GM12801 (cell line): ENCODE results near the gene NINJ1.

Source experiments
- TF ChIP-seq, protein P1 (sequence below): IDR thresholded peaks from one replicate; pipeline ENCODE4 v1.5.1; 2011; ENCODE audit warnings: control low read depth; ENCODE audit not compliant: insufficient read length; ENCODE audit errors: extremely low read depth

The NINJ1 gene

DNA sequence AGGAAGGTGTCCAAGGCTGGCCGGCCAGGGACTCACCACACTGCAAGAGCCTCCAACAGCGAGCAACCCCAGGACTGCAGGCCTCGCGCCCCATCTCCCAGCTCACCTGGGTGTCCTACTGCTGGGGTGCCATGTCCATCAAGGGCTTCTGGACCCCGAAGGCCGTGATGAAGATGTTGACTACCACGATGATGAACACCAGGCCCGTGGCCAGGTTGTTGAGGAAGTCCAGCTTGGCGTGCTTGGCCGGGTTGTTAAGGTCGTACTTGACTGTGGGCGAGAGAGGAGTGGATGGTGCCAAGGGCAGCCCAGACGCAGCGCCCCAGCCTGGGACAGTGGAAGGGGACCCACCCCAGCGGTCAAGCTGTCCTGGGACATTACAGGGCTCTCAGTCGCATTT is 9.3 kb downstream of the NINJ1 start:
- TF ChIP-seq, protein P1, sequence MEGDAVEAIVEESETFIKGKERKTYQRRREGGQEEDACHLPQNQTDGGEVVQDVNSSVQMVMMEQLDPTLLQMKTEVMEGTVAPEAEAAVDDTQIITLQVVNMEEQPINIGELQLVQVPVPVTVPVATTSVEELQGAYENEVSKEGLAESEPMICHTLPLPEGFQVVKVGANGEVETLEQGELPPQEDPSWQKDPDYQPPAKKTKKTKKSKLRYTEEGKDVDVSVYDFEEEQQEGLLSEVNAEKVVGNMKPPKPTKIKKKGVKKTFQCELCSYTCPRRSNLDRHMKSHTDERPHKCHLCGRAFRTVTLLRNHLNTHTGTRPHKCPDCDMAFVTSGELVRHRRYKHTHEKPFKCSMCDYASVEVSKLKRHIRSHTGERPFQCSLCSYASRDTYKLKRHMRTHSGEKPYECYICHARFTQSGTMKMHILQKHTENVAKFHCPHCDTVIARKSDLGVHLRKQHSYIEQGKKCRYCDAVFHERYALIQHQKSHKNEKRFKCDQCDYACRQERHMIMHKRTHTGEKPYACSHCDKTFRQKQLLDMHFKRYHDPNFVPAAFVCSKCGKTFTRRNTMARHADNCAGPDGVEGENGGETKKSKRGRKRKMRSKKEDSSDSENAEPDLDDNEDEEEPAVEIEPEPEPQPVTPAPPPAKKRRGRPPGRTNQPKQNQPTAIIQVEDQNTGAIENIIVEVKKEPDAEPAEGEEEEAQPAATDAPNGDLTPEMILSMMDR = no peak

DNA sequence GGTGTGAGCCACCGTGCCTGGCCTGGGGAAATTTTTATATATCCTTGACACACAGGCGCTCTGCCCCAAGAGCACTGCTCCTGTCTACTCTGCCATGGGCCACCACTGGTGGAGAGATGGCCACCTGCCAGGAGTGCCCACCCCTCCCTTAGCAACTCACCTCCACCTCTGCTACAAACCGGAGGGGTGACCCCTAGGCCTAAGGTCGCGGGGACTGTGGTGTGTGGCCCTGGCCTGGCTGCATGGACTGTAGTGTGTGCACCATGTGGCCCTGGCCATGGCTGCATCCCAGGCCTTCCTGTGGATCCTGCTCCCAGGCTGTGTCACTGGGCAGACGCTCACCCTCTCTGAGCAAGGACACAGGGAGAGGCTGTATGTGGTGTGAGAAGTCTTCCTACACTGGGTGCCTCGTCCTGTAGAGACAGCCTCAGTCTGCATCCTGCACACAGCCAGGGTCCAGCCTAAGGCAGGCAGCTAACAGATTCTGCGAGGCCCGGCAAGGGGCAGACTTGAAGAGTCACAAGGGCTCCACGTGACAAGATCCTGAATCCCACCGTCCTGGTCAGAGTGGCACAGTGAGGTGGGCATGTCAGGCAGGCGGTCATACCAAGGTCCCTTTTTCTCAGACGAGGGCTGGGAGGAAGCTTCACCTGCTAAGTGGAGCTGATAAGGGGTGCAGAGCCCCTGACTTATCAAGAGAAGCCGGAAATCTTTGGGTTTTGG is 10.3 kb downstream of the NINJ1 start:
- TF ChIP-seq, protein P1 = no peak

DNA sequence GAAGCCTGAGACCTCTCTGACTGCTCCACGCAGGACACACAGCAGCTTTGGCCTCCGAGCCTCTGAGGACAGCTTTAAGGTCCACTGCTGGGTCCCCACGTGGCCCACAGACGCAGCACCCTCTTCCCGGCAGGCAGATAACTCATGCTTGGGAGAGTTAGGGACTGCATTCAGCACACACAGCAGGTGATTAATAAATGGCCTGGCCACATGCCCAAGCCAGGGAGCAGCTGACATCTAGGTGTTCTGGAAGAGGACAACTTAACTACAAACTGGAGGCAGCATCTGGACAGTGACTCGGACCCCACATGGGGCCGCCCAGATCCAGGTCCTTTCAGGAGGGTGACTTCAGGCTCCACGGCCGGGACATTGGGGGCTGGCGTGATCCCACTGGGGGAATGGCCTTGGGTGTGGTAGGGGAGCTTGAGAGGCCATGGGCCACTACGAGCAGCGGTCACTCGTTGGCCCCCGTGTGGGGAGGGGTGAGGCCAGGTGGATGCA is 11.3 kb downstream of the NINJ1 start:
- TF ChIP-seq, protein P1 = no peak

DNA sequence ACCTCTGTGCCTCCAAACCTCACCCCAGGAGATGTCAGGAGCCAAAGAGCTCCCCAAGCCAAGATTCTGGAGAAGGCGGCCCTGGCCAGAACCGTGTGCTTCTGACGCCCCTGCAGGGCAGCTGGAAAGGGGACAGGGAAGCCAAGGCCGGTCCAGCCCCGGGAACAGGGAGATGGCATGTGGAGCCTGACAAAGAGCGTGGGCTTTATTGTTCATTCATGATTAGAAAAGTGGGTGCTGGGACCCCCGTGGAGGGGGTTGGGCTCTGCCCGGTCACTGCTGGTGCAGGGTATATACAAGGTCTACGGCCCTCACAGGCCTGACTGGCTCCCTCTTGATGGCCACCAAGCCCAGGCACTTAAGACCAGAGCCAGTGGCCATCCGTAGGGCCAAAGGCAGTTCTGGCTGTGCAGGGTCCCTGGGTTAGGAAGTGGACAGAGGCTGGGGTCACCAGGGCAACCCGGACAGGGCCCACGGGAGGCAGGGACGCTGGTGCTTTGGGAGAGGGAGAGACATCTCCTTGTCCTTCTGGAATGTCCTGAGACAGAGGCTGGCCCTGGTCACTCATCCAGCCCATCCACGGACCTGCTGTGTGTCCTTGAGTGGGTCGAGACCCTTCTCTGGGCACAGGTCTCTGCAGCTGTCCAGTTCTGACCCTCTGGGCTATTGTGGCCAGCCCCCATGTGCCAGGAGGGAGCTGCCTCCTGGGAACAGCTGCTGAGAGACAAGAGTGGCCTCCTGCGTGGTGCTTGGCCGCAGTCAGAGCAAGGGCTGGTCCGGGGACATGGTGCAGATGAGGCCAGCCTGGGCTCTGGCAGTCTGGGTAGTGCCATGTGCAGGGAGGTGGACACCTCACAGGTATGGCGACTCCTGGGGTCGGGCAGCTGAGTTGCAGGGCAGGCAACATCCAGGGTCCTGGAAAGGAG is 12.5 kb downstream of the NINJ1 start:
- TF ChIP-seq, protein P1 = no peak

DNA sequence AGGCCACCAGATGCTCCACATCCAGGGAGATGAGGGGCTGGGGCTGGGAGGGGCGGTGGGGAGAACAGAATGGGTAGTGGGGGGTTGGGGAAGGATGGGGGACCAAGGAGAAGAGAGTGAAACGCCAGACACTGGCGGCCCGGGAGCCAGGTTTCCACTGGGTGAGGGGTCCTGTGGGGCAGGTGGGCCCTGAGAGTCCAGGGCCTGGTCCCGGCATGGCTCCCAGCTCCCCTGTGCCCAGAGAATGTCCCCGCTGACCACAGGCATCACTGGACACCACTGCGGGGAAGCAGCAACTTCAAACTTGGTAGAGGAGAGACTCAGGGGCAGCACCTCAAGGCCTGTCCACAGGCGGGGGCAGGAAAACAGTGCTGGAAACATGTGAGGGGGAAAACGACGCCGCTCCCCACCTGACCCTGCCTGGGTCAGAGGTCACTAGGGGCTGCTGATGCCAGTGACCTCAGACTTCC is 13.2 kb downstream of the NINJ1 start:
- TF ChIP-seq, protein P1 = no peak

DNA sequence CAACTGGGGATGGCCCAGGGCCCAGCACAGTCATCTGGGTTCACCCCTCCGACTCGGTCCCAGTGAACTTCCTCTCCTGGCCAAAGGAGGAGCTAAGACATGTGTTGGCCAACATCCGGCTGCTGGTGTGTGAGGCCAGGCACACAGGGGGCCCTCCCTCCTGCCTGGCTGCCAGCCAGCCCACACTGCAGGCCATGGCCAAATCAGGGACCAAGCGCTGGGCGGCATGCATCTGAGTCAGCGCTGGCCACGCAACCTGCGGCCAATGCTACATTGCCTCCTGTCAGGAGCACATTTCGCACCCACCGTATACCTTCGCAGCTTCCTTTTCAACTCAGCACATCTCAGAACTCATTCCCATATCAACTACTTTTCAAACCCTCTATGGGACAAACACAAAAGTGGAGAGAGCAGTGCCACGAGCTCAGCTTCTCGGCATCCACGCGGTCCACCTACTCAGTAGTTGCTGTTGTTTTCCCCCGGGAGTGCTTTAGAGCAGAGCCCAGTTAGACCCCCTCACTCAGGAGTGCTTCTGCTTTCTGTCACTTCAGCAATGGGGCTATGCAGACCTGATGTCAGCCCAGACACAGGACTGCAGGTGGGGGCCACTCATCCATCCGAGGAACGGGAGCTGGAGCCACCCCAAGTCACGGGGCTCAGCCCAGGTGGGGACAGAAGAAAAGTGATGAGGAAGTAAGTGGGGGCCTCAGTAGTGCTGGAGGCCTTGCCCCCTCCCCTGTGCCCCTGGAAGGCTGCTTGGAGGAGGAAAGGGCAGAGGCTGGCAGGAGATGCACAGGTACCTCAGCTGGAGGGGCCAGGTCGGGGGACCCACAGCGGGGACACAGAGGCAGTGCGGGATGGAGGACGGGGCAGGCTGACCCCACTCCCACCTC is 13.9 kb downstream of the NINJ1 start:
- TF ChIP-seq, protein P1 = no peak

DNA sequence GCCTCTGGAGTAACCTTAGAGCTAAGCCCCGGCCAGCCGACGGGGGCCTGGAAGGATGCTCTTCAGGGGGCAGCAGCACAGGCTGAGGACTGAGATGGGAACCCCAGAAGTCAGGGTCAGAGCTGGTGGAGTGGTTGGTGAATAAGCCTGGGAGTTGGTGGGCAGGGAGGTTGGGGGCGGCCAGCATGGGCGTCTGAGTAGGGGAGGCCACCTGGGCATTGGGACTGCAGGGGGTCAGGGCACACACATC is 14.4 kb downstream of the NINJ1 start:
- TF ChIP-seq, protein P1 = no peak
